H1 (cell line): Measurements from ENCODE around the gene GCK. TPM values are rescaled to one million over a fixed set of nuclear protein-coding genes. Genes with fewer than 3 reads are reported as not detected.

Experiments used
- CTCF ChIA-PET: fragments of 300-600 bp; sonication (Branson Sonifier 250); formaldehyde crosslinking; loops from one replicate; lab custom pipeline; 2021; ENCODE audit not compliant: partially characterized antibody; lab: Charles Lee
- POLR2A ChIA-PET: fragments of 300-600 bp; sonication (Branson Sonifier 250); formaldehyde crosslinking; loops from one replicate; lab custom pipeline; 2021; ENCODE audit warnings: inconsistent platforms; ENCODE audit not compliant: partially characterized antibody; lab: Charles Lee
- DNase-seq, 2 experiments: peaks; one replicate each; pipeline versions ENCODE4 v3.0.0 to v3.0.0-alpha.2; 2010 to 2022; ENCODE audit warnings: low spot score in 2 of 2, low read depth in 1 of 2, mixed read lengths in 1 of 2
- FAIRE-seq: peaks from 2 replicates; lab custom pipeline; 2011; peaks lifted over from hg19 to GRCh38; lab: Jason Lieb, UNC
- H2AFZ ChIP-seq: 2 replicates; pipeline ENCODE4 v1.8.1; 2012; ENCODE audit warnings: low read length, inconsistent platforms
- H2AK5ac ChIP-seq: 2 replicates; pipeline ENCODE4 v1.6.1; 2013; ENCODE audit warnings: low read depth, low read length
- H2BK120ac ChIP-seq: replicated peaks from 2 replicates; pipeline ENCODE3; 2013; ENCODE audit warnings: low read depth, low read length, inconsistent platforms
- H2BK12ac ChIP-seq: 2 replicates; pipeline ENCODE4 v1.6.1; 2013; ENCODE audit warnings: low read depth, low read length
- H2BK15ac ChIP-seq: 2 replicates; pipeline ENCODE4 v1.6.1; 2013; ENCODE audit warnings: low read length
- H2BK20ac ChIP-seq: 2 replicates; pipeline ENCODE4 v1.6.1; 2013; ENCODE audit warnings: low read length
- H2BK5ac ChIP-seq: 2 replicates; pipeline ENCODE4 v1.6.1; 2013; ENCODE audit warnings: low read depth, low read length
- H3K14ac ChIP-seq: 2 replicates; pipeline ENCODE4 v1.6.1; 2013; ENCODE audit warnings: inconsistent platforms; ENCODE audit not compliant: insufficient read length
- H3K18ac ChIP-seq: 2 replicates; pipeline ENCODE4 v1.6.1; 2013; ENCODE audit warnings: low read length; ENCODE audit errors: extremely low read depth
- H3K23ac ChIP-seq: 2 replicates; pipeline ENCODE4 v1.6.1; 2013; ENCODE audit warnings: inconsistent platforms; ENCODE audit not compliant: insufficient read length
- H3K23me2 ChIP-seq: 2 replicates; pipeline ENCODE4 v1.6.1; 2013; ENCODE audit warnings: low read depth, low read length
- H3K27ac ChIP-seq: 2 replicates; pipeline ENCODE4 v1.6.1; 2011; ENCODE audit warnings: low read depth, low read length, inconsistent platforms
- H3K27me3 ChIP-seq, 4 experiments: replicated peaks in 1 of 4; 1 replicate in 1 of 4; 2 replicates in 3 of 4; pipeline versions ENCODE4 v1.6.1 to v1.8.1; 2011 to 2013; ENCODE audit warnings: low read length in 3 of 4, mild to moderate bottlenecking in 3 of 4, inconsistent platforms in 2 of 4, mixed read lengths in 2 of 4, moderate library complexity in 1 of 4; ENCODE audit not compliant: control insufficient read depth in 3 of 4, insufficient read depth in 3 of 4; ENCODE audit errors: extremely low read depth in 1 of 4
- H3K36me3 ChIP-seq, 4 experiments: 2 replicates each; pipeline versions ENCODE4 v1.6.1 to v1.8.1; 2011 to 2013; ENCODE audit warnings: mild to moderate bottlenecking in 4 of 4, low read length in 3 of 4, moderate library complexity in 2 of 4, control low read depth in 1 of 4, inconsistent platforms in 1 of 4; ENCODE audit not compliant: insufficient read depth in 4 of 4, control insufficient read depth in 2 of 4
- H3K4ac ChIP-seq: replicated peaks from 2 replicates; pipeline ENCODE3; 2013; ENCODE audit warnings: low read length, low read depth, mixed read lengths, inconsistent platforms; ENCODE audit not compliant: insufficient read length
- H3K4me1 ChIP-seq, 4 experiments: replicated peaks in 1 of 4; 1 replicate in 1 of 4; 2 replicates in 3 of 4; pipeline versions ENCODE4 v1.6.1 to v1.8.1; 2011 to 2013; ENCODE audit warnings: low read length in 3 of 4, inconsistent platforms in 2 of 4, mixed read lengths in 1 of 4; ENCODE audit not compliant: insufficient read depth in 4 of 4, control insufficient read depth in 3 of 4
- H3K4me2 ChIP-seq, 2 experiments: 2 replicates each; pipeline versions ENCODE4 v1.6.1 to v1.8.1; 2011 to 2013; ENCODE audit warnings: low read depth in 2 of 2, low read length in 2 of 2, control low read depth in 1 of 2, inconsistent platforms in 1 of 2, mild to moderate bottlenecking in 1 of 2; ENCODE audit not compliant: insufficient read depth in 1 of 2
- H3K4me3 ChIP-seq, 4 experiments: fragments of 200-600, 300-600 bp in 1 of 4; sonication (generic), shearing (Covaris generic), sonication (Bioruptor Twin) in 1 of 4; 2 replicates each; pipeline versions ENCODE4 v1.5.1 to v1.8.1; 2011 to 2016; ENCODE audit warnings: low read length in 4 of 4, low read depth in 3 of 4, control low read depth in 2 of 4, inconsistent platforms in 2 of 4, mild to moderate bottlenecking in 2 of 4, mixed read lengths in 1 of 4, moderate library complexity in 1 of 4; ENCODE audit not compliant: insufficient read depth in 2 of 4; ENCODE audit errors: extremely low read depth in 1 of 4
- H3K56ac ChIP-seq: replicated peaks from 2 replicates; pipeline ENCODE3; 2013; ENCODE audit warnings: low read depth, mild to moderate bottlenecking, mixed read lengths, low read length, inconsistent platforms; ENCODE audit not compliant: insufficient read length
- H3K79me1 ChIP-seq: 2 replicates; pipeline ENCODE4 v1.6.1; 2013; ENCODE audit warnings: low read depth, low read length, control low read depth
- H3K79me2 ChIP-seq, 2 experiments: 2 replicates each; pipeline versions ENCODE4 v1.6.1 to v1.8.1; 2012 to 2013; ENCODE audit warnings: low read length in 2 of 2, mild to moderate bottlenecking in 2 of 2, inconsistent platforms in 1 of 2; ENCODE audit not compliant: insufficient read depth in 2 of 2, control insufficient read depth in 1 of 2
- H3K9ac ChIP-seq, 4 experiments: replicated peaks in 1 of 4; 1 replicate in 1 of 4; 2 replicates in 3 of 4; pipeline versions ENCODE4 v1.6.1 to v1.8.1; 2011 to 2013; ENCODE audit warnings: low read depth in 3 of 4, low read length in 3 of 4, control low read depth in 2 of 4, mild to moderate bottlenecking in 2 of 4, moderate library complexity in 2 of 4, inconsistent platforms in 1 of 4; ENCODE audit errors: extremely low read depth in 1 of 4
- H3K9me3 ChIP-seq, 2 experiments: 2 replicates each; pipeline versions ENCODE4 v1.6.1 to v1.8.1; 2012 to 2013; ENCODE audit warnings: mild to moderate bottlenecking in 2 of 2, moderate library complexity in 2 of 2, control low read depth in 1 of 2, inconsistent platforms in 1 of 2, low read depth in 1 of 2, low read length in 1 of 2, mixed read lengths in 1 of 2; ENCODE audit not compliant: insufficient read depth in 2 of 2
- H4K20me1 ChIP-seq, 2 experiments: replicated peaks in 1 of 2; 2 replicates each; pipeline versions ENCODE3 to v1.8.1; 2011 to 2013; ENCODE audit warnings: inconsistent platforms in 2 of 2, low read length in 2 of 2, mild to moderate bottlenecking in 1 of 2; ENCODE audit not compliant: insufficient read depth in 2 of 2, control insufficient read depth in 1 of 2
- H4K5ac ChIP-seq: 2 replicates; pipeline ENCODE4 v1.6.1; 2013; ENCODE audit warnings: low read length, low read depth, mixed read lengths, inconsistent platforms; ENCODE audit not compliant: insufficient read length
- H4K8ac ChIP-seq: 2 replicates; pipeline ENCODE4 v1.8.0; 2013; ENCODE audit warnings: mild to moderate bottlenecking, moderate library complexity, low read length, inconsistent platforms; ENCODE audit not compliant: insufficient read depth; ENCODE audit errors: extremely low read depth
- H4K91ac ChIP-seq: replicated peaks from 2 replicates; pipeline ENCODE3; 2013; ENCODE audit warnings: low read length, mixed read lengths, inconsistent platforms; ENCODE audit not compliant: insufficient read length
- EZH2 ChIP-seq: fragments of 200-600 bp; sonication (generic); IDR thresholded peaks from 2 replicates; pipeline ENCODE4 v1.7.1; 2012; ENCODE audit warnings: low read depth, mild to moderate bottlenecking, moderate library complexity, low read length, inconsistent platforms; ENCODE audit not compliant: severe bottlenecking
- GABPA ChIP-seq: IDR thresholded peaks from 2 replicates; pipeline ENCODE4 v1.6.1; 2011; ENCODE audit warnings: mild to moderate bottlenecking, low read length, moderate library complexity, borderline replicate concordance; ENCODE audit not compliant: insufficient read depth
- KDM5A ChIP-seq: fragments of 200-600 bp; IDR thresholded peaks from 2 replicates; pipeline ENCODE4 v1.7.1; 2012; ENCODE audit warnings: mild to moderate bottlenecking, low read length, inconsistent platforms, mixed read lengths
- MAX ChIP-seq: IDR thresholded peaks from 2 replicates; pipeline ENCODE4 v1.6.1; 2012; ENCODE audit warnings: inconsistent platforms
- POLR2A ChIP-seq, 2 experiments: IDR thresholded peaks; 1 replicate in 1 of 2; 2 replicates in 1 of 2; pipeline ENCODE4 v1.6.1; 2011; ENCODE audit warnings: low read depth in 2 of 2, low read length in 2 of 2, mild to moderate bottlenecking in 2 of 2; ENCODE audit errors: control extremely low read depth in 1 of 2
- POU5F1 ChIP-seq: IDR thresholded peaks from 2 replicates; pipeline ENCODE4 v1.6.1; 2011; ENCODE audit warnings: low read depth, mild to moderate bottlenecking, low read length, moderate library complexity
- RAD21 ChIP-seq, 2 experiments: IDR thresholded peaks in 1 of 2; conservative IDR thresholded peaks in 1 of 2; 2 replicates each; pipeline ENCODE4 v1.6.1; 2011; ENCODE audit warnings: low read depth in 2 of 2, low read length in 2 of 2, improper control_type of control experiment in 1 of 2, inconsistent platforms in 1 of 2, mild to moderate bottlenecking in 1 of 2, moderate library complexity in 1 of 2
- RNF2 ChIP-seq: fragments of 200-900, 300-1000 bp; sonication (generic); IDR thresholded peaks from 2 replicates; pipeline ENCODE4 v1.7.1; 2016; ENCODE audit warnings: borderline replicate concordance, low read depth, mild to moderate bottlenecking, antibody characterized with exemption, low read length; ENCODE audit not compliant: poor library complexity, severe bottlenecking; ENCODE audit errors: missing control alignments
- SP4 ChIP-seq: IDR thresholded peaks from 2 replicates; pipeline ENCODE4 v1.6.1; 2012; ENCODE audit warnings: low read length, inconsistent platforms
- TAF1 ChIP-seq: IDR thresholded peaks from 2 replicates; pipeline ENCODE4 v1.6.1; 2011; ENCODE audit warnings: mild to moderate bottlenecking, low read depth, low read length
- TBP ChIP-seq: IDR thresholded peaks from 2 replicates; pipeline ENCODE4 v1.6.1; 2011; ENCODE audit warnings: low read depth, low read length, improper control_type of control experiment
- USF2 ChIP-seq: IDR thresholded peaks from 2 replicates; pipeline ENCODE4 v1.6.1; 2011; ENCODE audit warnings: low read length, improper control_type of control experiment
- WGBS, 2 experiments: shearing (Covaris generic) in 1 of 2; methylation state at CpG; one replicate each; pipeline versions ENCODE4 v1.1.6 to v1.1.7; 2013 to 2015; ENCODE audit warnings: low lambda C conversion rate in 2 of 2, mixed read lengths in 2 of 2, inconsistent platforms in 1 of 2, low coverage in 1 of 2, missing lambda C conversion rate in 1 of 2; ENCODE audit not compliant: insufficient replicate concordance in 2 of 2, insufficient coverage in 1 of 2, insufficient read length in 1 of 2; ENCODE audit errors: extremely low coverage in 1 of 2, missing lambda C conversion rate in 1 of 2; 5-methylcytosine and 5-hydroxymethylcytosine counted together
- polyA plus RNA-seq, 7 experiments: library from polyadenylated mRNA; depleted of rRNA in 3 of 7; stranded (reverse) in 5 of 7; unstranded in 2 of 7; fragments of >200 nt in 5 of 7; fragments of 200-250 nt in 2 of 7; gene quantifications; 1 replicate in 5 of 7; 2 replicates in 1 of 7; 4 replicates in 1 of 7; pipeline versions ENCODE4 v1.2.1 to v1.2.3, GENCODE V29; 2011 to 2013; ENCODE audit warnings: missing spikeins in 2 of 7, mixed read lengths in 2 of 7
- total RNA-seq: library from RNA; stranded (reverse); fragmentation: NEBNext Ultra II Directional; extraction: Animal tissue kit (Norgen Biotek cat#: 25700); gene quantifications from 2 replicates; pipeline ENCODE4 v1.2.1, GENCODE V29; 2021

The GCK gene
- total and polyA plus RNA-seq, 2 of the 8 experiments (the other 6 are each of a cell fraction or from before 2014, with no cell fraction given), result 2.4 to 4.9 TPM

GRCh38 chr7:44096326-44096881 is 92.8 kb downstream of the GCK start:
- Histone ChIP-seq H3K4me1 (no peaks in the 10 kb centered on the region; a peak in 1 of 7 replicates), H2AK5ac (no peak overlapping the region), H3K23ac (no peak overlapping the region), H3K27ac (no peak overlapping the region), H4K20me1 (no peaks in the 10 kb centered on the region), H3K4me2 (no peak overlapping the region), H2BK5ac (no peak overlapping the region), H4K8ac (no peak overlapping the region), H2BK12ac (no peak overlapping the region), H3K14ac (no peak overlapping the region), H3K36me3 (no peaks in the 10 kb centered on the region), H3K4me3 (no peak overlapping the region), H4K91ac (no peak overlapping the region), H3K79me1 (no peaks in the 10 kb centered on the region), H3K27me3 (no peaks in the 10 kb centered on the region), H3K4ac (no peak overlapping the region), H3K18ac (no peak overlapping the region), H2BK120ac (no peak overlapping the region), H3K9ac (no peak overlapping the region), H2BK15ac (no peak overlapping the region), H4K5ac (no peak overlapping the region), H3K79me2 (no peaks in the 10 kb centered on the region), H2AFZ (no peak overlapping the region), H3K9me3 (no peaks in the 10 kb centered on the region), H2BK20ac (no peak overlapping the region), H3K23me2 (no peaks in the 10 kb centered on the region), H3K56ac (no peak overlapping the region)
- ChIA-PET POLR2A (interaction anchor here (1.4 kb wide), 1 partner anchor 11 kb away, joined by 3 read pairs; no protein-coding TSS in a partner anchor), CTCF (interaction anchor here (0.8 to 3.7 kb wide), 5 partner anchors 8 to 24 kb away, joined by 3 to 17 read pairs (median 3); no protein-coding TSS in a partner anchor)
- 83% methylated on average over 8 of the region's 8 CpGs; no CpG with 5 or more reads in 1 of the 2 experiments for WGBS, 2 experiments
- FAIRE-seq (no peak), DNase-seq (no peak)
- TF ChIP-seq POLR2A (IDR thresholded peaks at IDR 0.05; ENCODE audit: control extremely low read depth in 1 of 2, low read depth in 2 of 2, low read length in 2 of 2) (no peak), USF2 (no peak), POU5F1 (no peak), GABPA (no peak), TBP (no peak), KDM5A (no peak), SP4 (no peak), TAF1 (no peak), RAD21 (IDR thresholded peaks at IDR 0.05 in 1 of 2, conservative IDR thresholded peaks at IDR 0.05 in 1 of 2; ENCODE audit: low read depth in 2 of 2, low read length in 2 of 2) (no peak), EZH2 (no peak), RNF2 (no peak), MAX (no peak)
